HG03354 (cell line): ENCODE measurements around the gene NYAP2.

Experiments
- ATAC-seq: cut with Tn5 transposase; IDR thresholded peaks from one replicate; pipeline ENCODE4 v1.9.1; 2021; ENCODE audit warnings: mild to moderate bottlenecking; ENCODE audit not compliant: unreplicated experiment, poor library complexity, severe bottlenecking

The NYAP2 gene

GRCh38 chr2:225471039-225471438, 71.5 kb downstream of the NYAP2 start:
- ATAC-seq, result no peak

- ATAC-seq, result no peak
Measured at GRCh38 chr2:225471482-225471881, 72.0 kb downstream of the NYAP2 start.

- ATAC-seq, result no peak
Measured at GRCh38 chr2:225472161-225472560, 72.7 kb downstream of the NYAP2 start.

GRCh38 chr2:225479386-225479785, 79.9 kb downstream of the NYAP2 start:
- ATAC-seq, result no peak

GRCh38 chr2:225484751-225485150, 85.2 kb downstream of the NYAP2 start:
- ATAC-seq, result no peak

GRCh38 chr2:225486236-225486635, 86.7 kb downstream of the NYAP2 start:
- no peak for ATAC-seq

- ATAC-seq, result no peak
Measured at GRCh38 chr2:225487878-225488416, 88.4 kb downstream of the NYAP2 start.

- peak; percentile 63 for ATAC-seq
Measured at GRCh38 chr2:225488743-225489142, 89.2 kb downstream of the NYAP2 start.

GRCh38 chr2:225493420-225494099, 94.0 kb downstream of the NYAP2 start:
- no peak for ATAC-seq

- no peak for ATAC-seq
Measured at GRCh38 chr2:225494100-225494459, 94.6 kb downstream of the NYAP2 start.

- ATAC-seq, result no peak
Measured at GRCh38 chr2:225495706-225496105, 96.2 kb downstream of the NYAP2 start.

GRCh38 chr2:225496568-225496967, 97.1 kb downstream of the NYAP2 start:
- ATAC-seq, result no peak

GRCh38 chr2:225497166-225497565, 97.7 kb downstream of the NYAP2 start:
- no peak for ATAC-seq

GRCh38 chr2:225501022-225501421, 101.5 kb downstream of the NYAP2 start:
- no peak for ATAC-seq

- ATAC-seq, result no peak
Measured at GRCh38 chr2:225502971-225503370, 103.5 kb downstream of the NYAP2 start.

GRCh38 chr2:225510796-225511195, 111.3 kb downstream of the NYAP2 start:
- ATAC-seq, result no peak

GRCh38 chr2:225512469-225512868, 113.0 kb downstream of the NYAP2 start:
- ATAC-seq, result no peak

GRCh38 chr2:225512876-225513540, 113.5 kb downstream of the NYAP2 start:
- ATAC-seq, result no peak

- ATAC-seq, result no peak
Measured at GRCh38 chr2:225515033-225515432, 115.5 kb downstream of the NYAP2 start.

- ATAC-seq, result no peak
Measured at GRCh38 chr2:225526760-225527390, 127.4 kb downstream of the NYAP2 start.

- no peak for ATAC-seq
Measured at GRCh38 chr2:225531559-225531958, 132.0 kb downstream of the NYAP2 start.
